H1 (cell line): Measurements from ENCODE around the gene KIF3B.

Experiments used
- CEBPB ChIP-seq: IDR thresholded peaks from 2 replicates; pipeline ENCODE4 v1.6.1; 2012; ENCODE audit warnings: low read depth, low read length
- CTCF ChIP-seq, 3 experiments: IDR thresholded peaks; 1 replicate in 2 of 3; 2 replicates in 1 of 3; pipeline versions ENCODE4 v1.5.1 to v1.6.1; 2011; ENCODE audit warnings: low read length in 3 of 3, mild to moderate bottlenecking in 3 of 3, inconsistent platforms in 2 of 3, low read depth in 1 of 3, moderate library complexity in 1 of 3; ENCODE audit not compliant: insufficient read depth in 1 of 3; ENCODE audit errors: control extremely low read depth in 1 of 3
- EP300 ChIP-seq, 2 experiments: IDR thresholded peaks; 1 replicate in 1 of 2; 2 replicates in 1 of 2; pipeline ENCODE4 v1.6.1; 2011 to 2012; ENCODE audit warnings: low read depth in 2 of 2, low read length in 2 of 2, mild to moderate bottlenecking in 2 of 2, borderline replicate concordance in 1 of 2, inconsistent platforms in 1 of 2, moderate library complexity in 1 of 2
- GTF2F1 ChIP-seq: IDR thresholded peaks from 2 replicates; pipeline ENCODE4 v1.6.1; 2012; ENCODE audit warnings: low read depth, low read length, improper control_type of control experiment, borderline replicate concordance
- POLR2A ChIP-seq, 2 experiments: IDR thresholded peaks; 1 replicate in 1 of 2; 2 replicates in 1 of 2; pipeline ENCODE4 v1.6.1; 2011; ENCODE audit warnings: low read depth in 2 of 2, low read length in 2 of 2, mild to moderate bottlenecking in 2 of 2; ENCODE audit errors: control extremely low read depth in 1 of 2
- POLR2AphosphoS5 ChIP-seq: IDR thresholded peaks from 2 replicates; pipeline ENCODE4 v1.6.1; 2011; ENCODE audit warnings: low read depth, low read length
- SIN3A ChIP-seq, 2 experiments: IDR thresholded peaks in 1 of 2; conservative IDR thresholded peaks in 1 of 2; 2 replicates each; pipeline ENCODE4 v1.6.1; 2011 to 2012; ENCODE audit warnings: low read length in 2 of 2, improper control_type of control experiment in 1 of 2, low read depth in 1 of 2, mild to moderate bottlenecking in 1 of 2
- TAF1 ChIP-seq: IDR thresholded peaks from 2 replicates; pipeline ENCODE4 v1.6.1; 2011; ENCODE audit warnings: mild to moderate bottlenecking, low read depth, low read length
- TCF12 ChIP-seq: IDR thresholded peaks from 2 replicates; pipeline ENCODE4 v1.6.1; 2011; ENCODE audit warnings: low read depth, mild to moderate bottlenecking, low read length

GRCh38 chr20:32358883-32359632 lies 81.6 kb downstream of the KIF3B start:
- TF ChIP-seq CTCF (IDR thresholded peaks at IDR 0.05; ENCODE audit: control extremely low read depth in 1 of 3, insufficient read depth in 1 of 3, low read depth in 1 of 3, low read length in 3 of 3), result no peak
- peak in 1 of 2 experiments; percentile 82; a peak in 1 of 3 replicates for TF ChIP-seq EP300 (IDR thresholded peaks at IDR 0.05; ENCODE audit: borderline replicate concordance in 1 of 2, low read depth in 2 of 2, low read length in 2 of 2)
- no peak for TF ChIP-seq POLR2A (IDR thresholded peaks at IDR 0.05; ENCODE audit: control extremely low read depth in 1 of 2, low read depth in 2 of 2, low read length in 2 of 2)
- TF ChIP-seq POLR2AphosphoS5, result peak; percentile 100
- TF ChIP-seq GTF2F1, result peak; percentile 44; the same call in 1 of the 2 replicates
- TF ChIP-seq TCF12, result peak; percentile 100
- TF ChIP-seq CEBPB, result no peak
- peak in 1 of 2 experiments; percentile 33; a peak in 1 of 4 replicates for TF ChIP-seq SIN3A (conservative IDR thresholded peaks at IDR 0.05 in 1 of 2, IDR thresholded peaks at IDR 0.05 in 1 of 2; ENCODE audit: low read depth in 1 of 2, low read length in 2 of 2)
- no peak for TF ChIP-seq TAF1
